DOHH2 (cell line): Measurements from ENCODE around the gene VSIG4.

Experiments
- EZH2phosphoT487 ChIP-seq: fragments of 200-600 bp; sonication (generic); IDR thresholded peaks from 2 replicates; pipeline ENCODE4 v1.6.1; 2017; ENCODE audit warnings: borderline replicate concordance, mild to moderate bottlenecking, antibody characterized with exemption, low read length, moderate library complexity, mixed read lengths
- TF ChIP-seq, protein P1 (sequence below): fragments of 200-600 bp; sonication (generic); IDR thresholded peaks from one replicate; pipeline ENCODE4 v1.5.1; 2014; ENCODE audit warnings: antibody characterized with exemption, mild to moderate bottlenecking, low read depth, low read length; ENCODE audit not compliant: poor library complexity, severe bottlenecking

DNA sequence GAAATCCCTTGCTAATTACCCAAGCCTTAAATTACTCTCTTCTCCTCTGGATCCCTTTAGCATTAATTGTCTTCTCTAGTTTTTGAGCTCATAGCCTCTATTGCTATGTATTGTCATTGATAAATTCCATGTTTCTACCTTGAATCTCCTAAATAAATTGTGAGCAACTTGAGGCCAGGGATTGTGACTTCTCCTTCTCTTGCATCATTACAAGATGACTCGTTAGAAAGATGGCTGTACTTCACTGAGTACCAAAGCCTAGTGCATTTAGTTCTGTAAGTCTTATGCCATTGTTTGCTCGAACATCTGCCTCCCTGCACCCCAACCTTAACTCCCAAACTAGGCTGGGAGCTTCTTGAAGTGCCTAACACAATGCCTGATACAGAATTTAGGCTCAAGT lies 15.3 kb downstream of the VSIG4 start:
- TF ChIP-seq, protein P1, sequence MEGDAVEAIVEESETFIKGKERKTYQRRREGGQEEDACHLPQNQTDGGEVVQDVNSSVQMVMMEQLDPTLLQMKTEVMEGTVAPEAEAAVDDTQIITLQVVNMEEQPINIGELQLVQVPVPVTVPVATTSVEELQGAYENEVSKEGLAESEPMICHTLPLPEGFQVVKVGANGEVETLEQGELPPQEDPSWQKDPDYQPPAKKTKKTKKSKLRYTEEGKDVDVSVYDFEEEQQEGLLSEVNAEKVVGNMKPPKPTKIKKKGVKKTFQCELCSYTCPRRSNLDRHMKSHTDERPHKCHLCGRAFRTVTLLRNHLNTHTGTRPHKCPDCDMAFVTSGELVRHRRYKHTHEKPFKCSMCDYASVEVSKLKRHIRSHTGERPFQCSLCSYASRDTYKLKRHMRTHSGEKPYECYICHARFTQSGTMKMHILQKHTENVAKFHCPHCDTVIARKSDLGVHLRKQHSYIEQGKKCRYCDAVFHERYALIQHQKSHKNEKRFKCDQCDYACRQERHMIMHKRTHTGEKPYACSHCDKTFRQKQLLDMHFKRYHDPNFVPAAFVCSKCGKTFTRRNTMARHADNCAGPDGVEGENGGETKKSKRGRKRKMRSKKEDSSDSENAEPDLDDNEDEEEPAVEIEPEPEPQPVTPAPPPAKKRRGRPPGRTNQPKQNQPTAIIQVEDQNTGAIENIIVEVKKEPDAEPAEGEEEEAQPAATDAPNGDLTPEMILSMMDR, result no peak
- TF ChIP-seq EZH2phosphoT487, result no peak
